Measurements from ENCODE around the gene CLDN6.

Gene CLDN6

GRCh38 chr16:3027983-3028715 lies 10.2 kb upstream of the CLDN6 start:
- DNase-seq (ENCODE audit: low read depth) = peak; percentile 31

GRCh38 chr16:3027489-3027795 lies 9.5 kb upstream of the CLDN6 start:
- no peak for DNase-seq (ENCODE audit: low read depth)

GRCh38 chr16:3026609-3027488 lies 8.9 kb upstream of the CLDN6 start:
- DNase-seq (ENCODE audit: low read depth) = no peak

- DNase-seq (ENCODE audit: low read depth) = no peak
Measured at GRCh38 chr16:3026003-3026378, 8.0 kb upstream of the CLDN6 start.

GRCh38 chr16:3025032-3026002 lies 7.3 kb upstream of the CLDN6 start:
- no peak for DNase-seq (ENCODE audit: low read depth)

- peak; percentile 96 for DNase-seq (ENCODE audit: low read depth)
Measured at GRCh38 chr16:3023669-3024478, 5.9 kb upstream of the CLDN6 start, which contains the start of the genes HCFC1R1 and THOC6. Gene HCFC1R1 (minus strand): TSS chr16:3023942. CDS start chr16:3023941, 1 bp downstream. Gene THOC6 (plus strand): TSS chr16:3024035. CDS start chr16:3024327, 292 bp downstream.

GRCh38 chr16:3023415-3023668 lies 5.4 kb upstream of the CLDN6 start:
- peak; percentile 59 for DNase-seq (ENCODE audit: low read depth)

- DNase-seq (ENCODE audit: low read depth) = peak; percentile 68
Measured at GRCh38 chr16:3022684-3023414, 4.9 kb upstream of the CLDN6 start.

GRCh38 chr16:3022208-3022683 lies 4.3 kb upstream of the CLDN6 start:
- peak; percentile 91 for DNase-seq (ENCODE audit: low read depth)

GRCh38 chr16:3021449-3022207 lies 3.6 kb upstream of the CLDN6 start:
- DNase-seq (ENCODE audit: low read depth) = peak; percentile 86

GRCh38 chr16:3020604-3021448 lies 2.8 kb upstream of the CLDN6 start:
- DNase-seq (ENCODE audit: low read depth) = peak; percentile 83

- DNase-seq (ENCODE audit: low read depth) = peak; percentile 61
Measured at GRCh38 chr16:3020247-3020603, 2.2 kb upstream of the CLDN6 start, which contains the start of gene TNFRSF12A. Gene TNFRSF12A (plus strand): TSS chr16:3020368. CDS start chr16:3020398, 30 bp downstream.

- DNase-seq (ENCODE audit: low read depth) = no peak
Measured at GRCh38 chr16:3019594-3020246, 1.7 kb upstream of the CLDN6 start.

- DNase-seq (ENCODE audit: low read depth) = no peak
Measured at GRCh38 chr16:3017344-3017743, 639 bp downstream of the CLDN6 start.

GRCh38 chr16:3015865-3016521 lies 2.0 kb downstream of the CLDN6 start:
- DNase-seq (ENCODE audit: low read depth) = no peak

- no peak for DNase-seq (ENCODE audit: low read depth)
Measured at GRCh38 chr16:3014971-3015370, 3.0 kb downstream of the CLDN6 start.

- no peak for DNase-seq (ENCODE audit: low read depth)
Measured at GRCh38 chr16:3013998-3014690, 3.8 kb downstream of the CLDN6 start.

Data from fibroblast of gingiva (primary cell).